Gastroesophageal sphincter (tissue), 3 donors: ENCODE data around the gene HELZ.

Experiments
- EP300 ChIP-seq: sonication (generic); formaldehyde crosslinking; IDR thresholded peaks from one replicate; pipeline ENCODE4 v1.6.1; 2017; ENCODE audit warnings: antibody characterized with exemption, mild to moderate bottlenecking
- POLR2AphosphoS5 ChIP-seq: sonication (generic); formaldehyde crosslinking; IDR thresholded peaks from one replicate; pipeline ENCODE4 v1.6.1; 2017; ENCODE audit warnings: antibody characterized with exemption
- TF ChIP-seq, protein P1 (sequence below), 4 experiments: fragments of 200-600 bp in 2 of 4; fragments of 450-650 bp in 2 of 4; sonication (generic) in 1 of 4; IDR thresholded peaks; one replicate each; pipeline ENCODE4 v1.5.1; 2017 to 2019; ENCODE audit warnings: antibody characterized with exemption in 4 of 4, mild to moderate bottlenecking in 2 of 4, moderate library complexity in 2 of 4

DNA sequence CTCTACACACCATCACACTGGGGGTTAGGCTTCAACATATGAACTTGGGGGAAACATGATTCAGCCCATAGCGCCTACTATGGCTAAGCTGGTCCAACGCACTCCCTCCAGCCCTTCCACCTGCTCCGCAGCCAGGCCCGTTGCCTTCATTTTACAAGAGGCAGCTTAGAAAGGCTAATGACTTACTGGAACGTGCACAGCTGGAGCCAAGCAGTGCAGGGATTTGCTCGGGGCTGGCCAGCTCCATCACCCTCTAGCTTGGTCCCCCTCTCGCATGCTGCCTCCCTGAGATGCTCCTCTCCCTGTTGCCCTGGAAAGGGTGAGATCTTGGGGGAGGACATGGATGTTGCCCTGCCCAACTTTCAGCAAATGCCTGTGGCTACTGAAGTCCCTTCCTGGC, 203.5 kb downstream of the HELZ start:
- TF ChIP-seq, protein P1, sequence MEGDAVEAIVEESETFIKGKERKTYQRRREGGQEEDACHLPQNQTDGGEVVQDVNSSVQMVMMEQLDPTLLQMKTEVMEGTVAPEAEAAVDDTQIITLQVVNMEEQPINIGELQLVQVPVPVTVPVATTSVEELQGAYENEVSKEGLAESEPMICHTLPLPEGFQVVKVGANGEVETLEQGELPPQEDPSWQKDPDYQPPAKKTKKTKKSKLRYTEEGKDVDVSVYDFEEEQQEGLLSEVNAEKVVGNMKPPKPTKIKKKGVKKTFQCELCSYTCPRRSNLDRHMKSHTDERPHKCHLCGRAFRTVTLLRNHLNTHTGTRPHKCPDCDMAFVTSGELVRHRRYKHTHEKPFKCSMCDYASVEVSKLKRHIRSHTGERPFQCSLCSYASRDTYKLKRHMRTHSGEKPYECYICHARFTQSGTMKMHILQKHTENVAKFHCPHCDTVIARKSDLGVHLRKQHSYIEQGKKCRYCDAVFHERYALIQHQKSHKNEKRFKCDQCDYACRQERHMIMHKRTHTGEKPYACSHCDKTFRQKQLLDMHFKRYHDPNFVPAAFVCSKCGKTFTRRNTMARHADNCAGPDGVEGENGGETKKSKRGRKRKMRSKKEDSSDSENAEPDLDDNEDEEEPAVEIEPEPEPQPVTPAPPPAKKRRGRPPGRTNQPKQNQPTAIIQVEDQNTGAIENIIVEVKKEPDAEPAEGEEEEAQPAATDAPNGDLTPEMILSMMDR (IDR thresholded peaks at IDR 0.05), result no peak
- TF ChIP-seq POLR2AphosphoS5 (no peak), EP300 (no peak)
